Liver (tissue), 9 donors: ENCODE data around the gene CHRNA4. TPM values are rescaled to one million over a fixed set of nuclear protein-coding genes. Genes with fewer than 3 reads are reported as not detected.

Experiments
- DNase-seq: peaks from one replicate; pipeline ENCODE4 v3.0.0-alpha.2; 2017; ENCODE audit warnings: low spot score
- H3K27ac ChIP-seq, 2 donors: one replicate each; pipeline ENCODE4 v1.7.0; 2013; ENCODE audit warnings: inconsistent platforms in 2 of 2, low read length in 2 of 2, control low read depth in 1 of 2, low read depth in 1 of 2, mild to moderate bottlenecking in 1 of 2
- H3K27me3 ChIP-seq, 4 donors: one replicate each; pipeline versions ENCODE4 v1.6.1 to v1.7.0; 2013; ENCODE audit warnings: low read length in 3 of 4, inconsistent platforms in 1 of 4, mild to moderate bottlenecking in 1 of 4, moderate library complexity in 1 of 4; ENCODE audit not compliant: control insufficient read depth in 4 of 4, insufficient read depth in 4 of 4
- H3K36me3 ChIP-seq, 4 donors: one replicate each; pipeline versions ENCODE4 v1.6.1 to v1.7.0; 2013; ENCODE audit warnings: low read length in 3 of 4, mild to moderate bottlenecking in 3 of 4, low read depth in 1 of 4, moderate library complexity in 1 of 4; ENCODE audit not compliant: control insufficient read depth in 4 of 4, insufficient read depth in 3 of 4
- H3K4me1 ChIP-seq, 4 donors: one replicate each; pipeline versions ENCODE4 v1.6.1 to v1.7.0; 2013; ENCODE audit warnings: low read length in 3 of 4, mild to moderate bottlenecking in 3 of 4, moderate library complexity in 1 of 4; ENCODE audit not compliant: control insufficient read depth in 4 of 4, insufficient read depth in 4 of 4
- H3K4me3 ChIP-seq, 3 donors: one replicate each; pipeline versions ENCODE4 v1.6.1 to v1.7.0; 2013; ENCODE audit warnings: low read length in 3 of 3, control low read depth in 1 of 3, low read depth in 1 of 3, mild to moderate bottlenecking in 1 of 3
- H3K9ac ChIP-seq, 2 donors: one replicate each; pipeline ENCODE4 v1.7.0; 2013; ENCODE audit warnings: low read length in 2 of 2, mild to moderate bottlenecking in 2 of 2, moderate library complexity in 2 of 2, control low read depth in 1 of 2, low read depth in 1 of 2
- H3K9me3 ChIP-seq, 4 donors: one replicate each; pipeline versions ENCODE4 v1.6.1 to v1.7.0; 2013; ENCODE audit warnings: low read length in 3 of 4; ENCODE audit not compliant: control insufficient read depth in 4 of 4
- ATF3 ChIP-seq: IDR thresholded peaks from 2 replicates; pipeline ENCODE4 v1.6.1; 2016; ENCODE audit warnings: antibody characterized with exemption
- CTCF ChIP-seq: fragments of 150-350 bp; IDR thresholded peaks from 2 replicates; pipeline ENCODE4 v1.5.1; 2017; ENCODE audit warnings: improper control_type of control experiment, low read depth, low read length; ENCODE audit not compliant: missing input control
- EGR1 ChIP-seq, 2 donors: IDR thresholded peaks; 2 replicates each; pipeline ENCODE4 v1.6.1; 2016 to 2018; ENCODE audit warnings: antibody characterized with exemption in 2 of 2, low read depth in 2 of 2
- FOXA1 ChIP-seq: IDR thresholded peaks from 2 replicates; pipeline ENCODE4 v1.6.1; 2016; ENCODE audit warnings: antibody characterized with exemption
- FOXA2 ChIP-seq: IDR thresholded peaks from 2 replicates; pipeline ENCODE4 v1.6.1; 2016; ENCODE audit warnings: antibody characterized with exemption
- GABPA ChIP-seq, 2 donors: IDR thresholded peaks in 1 of 2; conservative IDR thresholded peaks in 1 of 2; 2 replicates each; pipeline ENCODE4 v1.6.1; 2016; ENCODE audit warnings: antibody characterized with exemption in 2 of 2, mild to moderate bottlenecking in 1 of 2, moderate library complexity in 1 of 2
- HNF4A ChIP-seq, 2 donors: conservative IDR thresholded peaks; 2 replicates each; pipeline ENCODE4 v1.6.1; 2016; ENCODE audit warnings: antibody characterized with exemption in 2 of 2, mild to moderate bottlenecking in 2 of 2
- HNF4G ChIP-seq: IDR thresholded peaks from 2 replicates; pipeline ENCODE4 v1.6.1; 2016; ENCODE audit warnings: antibody characterized with exemption
- JUND ChIP-seq, 2 donors: IDR thresholded peaks; 2 replicates each; pipeline ENCODE4 v1.6.1; 2016; ENCODE audit warnings: antibody characterized with exemption in 2 of 2
- MAX ChIP-seq: IDR thresholded peaks from 2 replicates; pipeline ENCODE4 v1.6.1; 2016; ENCODE audit warnings: antibody characterized with exemption
- NR2F2 ChIP-seq: IDR thresholded peaks from 2 replicates; pipeline ENCODE4 v1.6.1; 2016; ENCODE audit warnings: antibody characterized with exemption
- RAD21 ChIP-seq, 2 donors: IDR thresholded peaks; 2 replicates each; pipeline ENCODE4 v1.6.1; 2016; ENCODE audit warnings: antibody characterized with exemption in 2 of 2, mild to moderate bottlenecking in 2 of 2
- REST ChIP-seq: IDR thresholded peaks from 2 replicates; pipeline ENCODE4 v1.6.1; 2016; ENCODE audit warnings: antibody characterized with exemption, mild to moderate bottlenecking
- RXRA ChIP-seq, 2 donors: IDR thresholded peaks; 2 replicates each; pipeline ENCODE4 v1.6.1; 2017 to 2018; ENCODE audit warnings: antibody characterized with exemption in 2 of 2, mild to moderate bottlenecking in 1 of 2
- SP1 ChIP-seq: IDR thresholded peaks from 2 replicates; pipeline ENCODE4 v1.6.1; 2018; ENCODE audit warnings: antibody characterized with exemption, mild to moderate bottlenecking
- TAF1 ChIP-seq: conservative IDR thresholded peaks from 2 replicates; pipeline ENCODE4 v1.6.1; 2016; ENCODE audit warnings: antibody characterized with exemption, mild to moderate bottlenecking
- YY1 ChIP-seq: IDR thresholded peaks from 2 replicates; pipeline ENCODE4 v1.6.1; 2016; ENCODE audit warnings: antibody characterized with exemption, mild to moderate bottlenecking
- WGBS: extraction: QIAGEN DNeasy Blood & Tissue Kit; methylation state at CpG from one replicate; pipeline ENCODE4 v1.1.7; 2013; 5-methylcytosine and 5-hydroxymethylcytosine counted together
- polyA plus RNA-seq, 2 donors: library from polyadenylated mRNA; stranded (reverse) in 1 of 2; unstranded in 1 of 2; fragments of 200-250 nt in 1 of 2; fragments of >200 nt in 1 of 2; fragmentation: Nextera tagmentation in 1 of 2; extraction: Ambion mirVana in 1 of 2; gene quantifications; one replicate each; pipeline versions ENCODE4 v1.2.1 to v1.2.3, GENCODE V29; 2013 to 2015
- total RNA-seq, 2 donors: library from RNA; depleted of rRNA; stranded (reverse); fragments of >200 nt; gene quantifications; one replicate each; pipeline ENCODE4 v1.2.3, GENCODE V29; 2014
- donor health status: healthy.
- donor health status: healthy.
- donor health status: healthy.
- donor health status: healthy.
- donor health status: healthy.

The CHRNA4 gene
- total and polyA plus RNA-seq, 4 donors, result 3.2 to 23.3 (median 6.4) TPM; not detected in 1

- Histone ChIP-seq H3K27me3 (no peaks in the 10 kb centered on the region), H3K36me3 (no peaks in the 10 kb centered on the region), H3K4me1 (no peaks in the 10 kb centered on the region), H3K27ac (no peak overlapping the region), H3K9me3 (no peaks in the 10 kb centered on the region), H3K4me3 (no peak overlapping the region), H3K9ac (no peak overlapping the region)
- WGBS, result 81% methylated on average over 21 of the region's 21 CpGs
- no peak for DNase-seq
- no peak for TF ChIP-seq FOXA2
- no peak for TF ChIP-seq ATF3
- no peak for TF ChIP-seq EGR1 (IDR thresholded peaks at IDR 0.05; ENCODE audit: low read depth in 2 of 2)
- no peak for TF ChIP-seq TAF1
- TF ChIP-seq NR2F2, result no peak
- TF ChIP-seq YY1, result no peak
- TF ChIP-seq MAX, result no peak
- TF ChIP-seq GABPA (IDR thresholded peaks at IDR 0.05 in 1 of 2, conservative IDR thresholded peaks at IDR 0.05 in 1 of 2), result no peak
- TF ChIP-seq RAD21 (IDR thresholded peaks at IDR 0.05), result no peak
Observed at GRCh38 chr20:63314566-63315239, 46.4 kb downstream of the CHRNA4 start.

- no peak overlapping the region for H3K4me3 ChIP-seq
- H3K9me3 ChIP-seq, result no peaks in the 10 kb centered on the region
- no peaks in the 10 kb centered on the region for H3K36me3 ChIP-seq
- DNase-seq, result no peak
- no peaks in the 10 kb centered on the region for H3K27me3 ChIP-seq
- H3K9ac ChIP-seq, result no peak overlapping the region
- WGBS, result 72% methylated on average over 9 of the region's 9 CpGs
- no peak overlapping the region for H3K27ac ChIP-seq
- TF ChIP-seq ATF3 (no peak), GABPA (IDR thresholded peaks at IDR 0.05 in 1 of 2, conservative IDR thresholded peaks at IDR 0.05 in 1 of 2) (no peak), REST (no peak), TAF1 (no peak), FOXA1 (no peak), SP1 (no peak), HNF4G (no peak), JUND (IDR thresholded peaks at IDR 0.05) (no peak), EGR1 (IDR thresholded peaks at IDR 0.05; ENCODE audit: low read depth in 2 of 2) (no peak), CTCF (no peak), HNF4A (conservative IDR thresholded peaks at IDR 0.05) (no peak), FOXA2 (no peak), RXRA (IDR thresholded peaks at IDR 0.05) (no peak), MAX (no peak)
- no peaks in the 10 kb centered on the region for H3K4me1 ChIP-seq
Observed at GRCh38 chr20:63314015-63314471, 47.1 kb downstream of the CHRNA4 start.
